ENCODE data around the gene PHTF1. TPM values are rescaled to one million over a fixed set of nuclear protein-coding genes. Genes with fewer than 3 reads are reported as not detected.

Gene PHTF1
- total RNA-seq, 1 experiment from 2014 or later = 27.1 TPM

GRCh38 chr1:113677250-113678158, 81.8 kb downstream of the PHTF1 start:
- in situ Hi-C loops (cut with HindIII; ENCODE audit: low sequenced_read_pairs) = no loop called here
- DNase-seq (ENCODE audit: low spot score) = peak; percentile 70

- in situ Hi-C loops (cut with HindIII; ENCODE audit: low sequenced_read_pairs) = no loop called here
These were observed 82.8 kb downstream of the PHTF1 start for GRCh38 chr1:113676524-113676923.

GRCh38 chr1:113675302-113675701, 84.0 kb downstream of the PHTF1 start:
- in situ Hi-C loops (cut with HindIII; ENCODE audit: low sequenced_read_pairs) = no loop called here
- no peak for DNase-seq (ENCODE audit: low spot score)

More at GRCh38 chr1:113676524-113676923, 82.8 kb downstream of the PHTF1 start:
- DNase-seq (ENCODE audit: low spot score) = no peak

- in situ Hi-C loops (cut with HindIII; ENCODE audit: low sequenced_read_pairs) = no loop called here
- no peak for DNase-seq (ENCODE audit: low spot score)
These were observed 84.7 kb downstream of the PHTF1 start for GRCh38 chr1:113674591-113674990.

DNA sequence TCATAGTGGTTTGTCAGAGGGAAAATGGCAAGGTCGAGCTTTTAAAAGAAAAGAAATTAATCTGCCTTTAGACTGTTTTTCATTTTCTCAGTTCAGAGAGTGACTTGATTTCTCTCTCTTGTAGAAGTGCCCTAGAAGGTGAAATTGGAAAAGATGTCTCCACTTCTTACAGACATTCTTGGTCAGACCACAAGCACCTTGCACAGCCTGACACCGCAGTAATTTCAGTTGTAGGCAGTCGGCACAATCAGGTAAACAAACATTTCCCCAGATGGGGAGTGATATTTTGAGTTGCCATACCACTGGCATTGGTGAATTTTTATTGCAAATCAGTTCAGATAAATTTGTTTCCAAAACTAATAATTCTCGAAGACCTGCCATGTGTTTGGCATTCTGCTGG, 86.8 kb downstream of the PHTF1 start:
- in situ Hi-C loops (cut with HindIII; ENCODE audit: low sequenced_read_pairs) = no loop called here
- no peak for DNase-seq (ENCODE audit: low spot score)

GRCh38 chr1:113670650-113671049, 88.6 kb downstream of the PHTF1 start:
- no peak for DNase-seq (ENCODE audit: low spot score)
- in situ Hi-C loops (cut with HindIII; ENCODE audit: low sequenced_read_pairs) = no loop called here

GRCh38 chr1:113669988-113670387, 89.3 kb downstream of the PHTF1 start:
- DNase-seq (ENCODE audit: low spot score) = no peak
- in situ Hi-C loops (cut with HindIII; ENCODE audit: low sequenced_read_pairs) = no loop called here

DNA sequence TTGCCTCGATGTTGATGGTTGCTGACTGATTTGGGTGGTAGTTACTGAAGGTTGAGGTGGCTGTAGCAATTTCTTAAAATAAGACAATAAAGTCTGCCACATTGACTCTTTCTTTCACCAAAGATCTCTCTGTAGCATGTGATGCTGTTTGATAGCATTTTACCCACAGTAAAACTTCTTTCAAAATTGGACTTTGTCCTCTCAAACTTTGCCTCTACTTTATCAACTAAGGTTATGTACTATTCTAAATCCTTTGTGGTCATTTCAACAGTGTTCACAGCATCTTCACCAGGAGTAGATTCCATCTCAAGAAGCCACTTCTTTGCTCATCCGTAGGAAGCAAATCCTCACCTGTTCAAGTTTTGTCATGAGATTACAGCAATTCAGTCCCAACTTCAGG, 93.2 kb downstream of the PHTF1 start:
- in situ Hi-C loops (cut with HindIII; ENCODE audit: low sequenced_read_pairs) = no loop called here
- no peak for DNase-seq (ENCODE audit: low spot score)

DNA sequence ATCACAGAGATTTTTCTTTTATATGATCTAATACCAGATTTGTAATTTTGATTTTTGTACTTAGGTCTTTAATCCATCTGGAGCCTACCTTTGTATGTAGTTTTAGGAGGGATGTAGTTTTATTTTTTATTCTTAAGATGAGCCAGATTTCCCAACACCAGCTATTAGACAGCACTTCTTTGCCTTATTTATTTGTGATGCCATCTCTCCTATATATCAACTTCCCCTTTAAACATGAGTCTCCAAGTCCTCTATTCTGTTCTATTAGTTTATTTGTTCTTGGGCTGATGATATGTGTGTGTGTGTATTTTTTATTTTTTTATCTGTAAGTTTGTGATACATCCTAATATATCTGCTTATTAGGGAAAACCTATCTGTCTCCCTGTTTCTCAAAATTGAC, 94.2 kb downstream of the PHTF1 start:
- in situ Hi-C loops (cut with HindIII; ENCODE audit: low sequenced_read_pairs) = no loop called here
- no peak for DNase-seq (ENCODE audit: low spot score)

DNA sequence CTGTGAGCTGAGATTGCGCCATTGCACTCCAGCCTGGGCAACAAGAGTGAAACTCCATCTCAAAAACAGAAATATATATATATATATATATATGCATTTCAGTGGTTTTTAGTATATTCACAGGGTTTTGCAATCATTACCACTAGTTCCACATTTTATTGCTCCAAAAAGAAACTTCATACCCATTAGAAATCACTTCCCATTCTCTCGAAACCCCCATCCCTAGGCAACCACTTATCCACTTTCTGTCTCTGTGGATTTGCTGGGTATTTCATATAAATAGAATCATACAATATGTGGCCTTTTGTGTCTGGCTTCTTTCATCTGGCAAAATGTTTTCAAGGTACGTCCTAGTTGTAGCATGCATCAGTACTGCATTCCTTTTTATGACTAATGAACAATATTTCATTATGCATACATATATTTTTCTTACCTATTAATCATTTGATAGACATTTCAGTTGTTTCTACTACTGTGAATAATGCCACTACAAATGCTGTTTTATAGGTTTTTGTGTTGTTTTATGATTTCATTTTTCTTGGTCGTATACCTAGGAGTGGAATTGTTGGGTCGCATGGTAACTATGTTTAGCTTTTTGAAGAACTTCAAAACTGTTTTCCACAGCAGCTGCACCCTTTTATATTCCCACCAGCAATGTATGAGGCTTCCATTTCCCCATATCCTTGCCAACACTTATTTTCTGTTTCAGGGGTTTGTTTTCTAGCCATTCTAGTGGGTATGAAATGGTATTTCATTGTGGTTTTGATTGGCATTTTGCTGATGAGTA, 95.9 kb downstream of the PHTF1 start:
- no peak for DNase-seq (ENCODE audit: low spot score)
- in situ Hi-C loops (cut with HindIII; ENCODE audit: low sequenced_read_pairs) = no loop called here

DNA sequence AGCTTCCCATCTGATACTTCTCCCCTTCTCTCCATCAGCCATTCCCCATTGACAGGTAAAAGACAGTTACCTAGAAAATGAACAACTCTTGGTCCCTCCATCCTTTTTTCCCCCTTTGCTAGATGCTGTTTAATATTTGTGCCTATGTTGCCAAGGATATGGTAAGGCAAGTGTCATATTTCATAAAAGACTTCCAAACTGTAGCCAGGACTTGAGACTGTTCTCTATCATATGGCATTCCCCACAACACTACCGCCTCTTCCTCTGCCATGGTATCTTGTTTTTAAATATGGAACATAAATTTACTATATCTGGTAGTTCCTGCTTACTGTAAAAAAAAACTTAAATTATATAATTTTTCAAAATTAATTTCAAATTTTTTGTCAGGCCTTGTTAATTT, 97.2 kb downstream of the PHTF1 start:
- DNase-seq (ENCODE audit: low spot score) = no peak
- in situ Hi-C loops (cut with HindIII; ENCODE audit: low sequenced_read_pairs) = no loop called here

GRCh38 chr1:113660088-113660487, 99.2 kb downstream of the PHTF1 start:
- in situ Hi-C loops (cut with HindIII; ENCODE audit: low sequenced_read_pairs) = no loop called here
- DNase-seq (ENCODE audit: low spot score) = no peak

GRCh38 chr1:113659556-113659955, 99.7 kb downstream of the PHTF1 start:
- DNase-seq (ENCODE audit: low spot score) = no peak
- in situ Hi-C loops (cut with HindIII; ENCODE audit: low sequenced_read_pairs) = no loop called here

DNA sequence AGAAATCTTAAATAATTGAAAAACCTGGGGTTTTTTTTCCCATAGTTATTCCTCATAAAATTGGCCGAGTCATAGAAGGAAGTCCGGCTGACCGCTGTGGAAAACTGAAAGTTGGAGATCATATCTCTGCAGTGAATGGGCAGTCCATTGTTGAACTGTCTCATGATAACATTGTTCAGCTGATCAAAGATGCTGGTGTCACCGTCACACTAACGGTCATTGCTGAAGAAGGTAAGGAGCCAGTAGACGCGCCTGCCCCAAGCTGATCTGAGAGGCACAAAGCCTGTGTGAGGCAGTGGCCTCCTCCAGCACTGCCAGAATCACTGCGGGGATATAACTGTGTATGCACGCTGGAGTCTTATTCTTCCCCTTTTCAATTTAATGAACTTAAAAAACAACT, 100.3 kb downstream of the PHTF1 start:
- in situ Hi-C loops (cut with HindIII; ENCODE audit: low sequenced_read_pairs) = no loop called here
- no peak for DNase-seq (ENCODE audit: low spot score)

GRCh38 chr1:113657556-113658063, 101.7 kb downstream of the PHTF1 start:
- in situ Hi-C loops (cut with HindIII; ENCODE audit: low sequenced_read_pairs) = no loop called here

GRCh38 chr1:113657126-113657525, 102.2 kb downstream of the PHTF1 start:
- in situ Hi-C loops (cut with HindIII; ENCODE audit: low sequenced_read_pairs) = no loop called here
- DNase-seq (ENCODE audit: low spot score) = peak; percentile 71

More at GRCh38 chr1:113657556-113658063, 101.7 kb downstream of the PHTF1 start:
- no peak for DNase-seq (ENCODE audit: low spot score)

DNA sequence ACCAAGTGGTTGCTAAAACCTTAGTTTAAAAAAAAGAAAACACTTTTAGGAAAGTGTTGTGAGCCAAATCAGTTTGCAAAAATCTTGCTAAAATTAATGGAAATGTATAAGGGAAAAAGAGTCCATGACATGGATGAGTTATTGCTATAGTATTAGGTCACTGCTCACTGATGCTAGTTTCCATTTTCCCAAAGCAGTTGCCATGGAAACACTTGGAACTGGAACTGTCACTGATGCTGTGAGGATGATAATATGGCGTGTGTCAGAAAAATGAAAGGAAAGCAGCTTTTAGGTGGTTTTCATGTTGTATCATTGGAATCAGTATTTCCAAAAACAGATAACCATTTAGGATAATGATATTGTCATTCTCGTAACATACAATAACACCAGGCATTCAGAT, 104.4 kb downstream of the PHTF1 start:
- DNase-seq (ENCODE audit: low spot score) = peak; percentile 91
- in situ Hi-C loops (cut with HindIII; ENCODE audit: low sequenced_read_pairs) = no loop called here

GRCh38 chr1:113653741-113654140, 105.5 kb downstream of the PHTF1 start:
- in situ Hi-C loops (cut with HindIII; ENCODE audit: low sequenced_read_pairs) = no loop called here
- DNase-seq (ENCODE audit: low spot score) = peak; percentile 73

DNA sequence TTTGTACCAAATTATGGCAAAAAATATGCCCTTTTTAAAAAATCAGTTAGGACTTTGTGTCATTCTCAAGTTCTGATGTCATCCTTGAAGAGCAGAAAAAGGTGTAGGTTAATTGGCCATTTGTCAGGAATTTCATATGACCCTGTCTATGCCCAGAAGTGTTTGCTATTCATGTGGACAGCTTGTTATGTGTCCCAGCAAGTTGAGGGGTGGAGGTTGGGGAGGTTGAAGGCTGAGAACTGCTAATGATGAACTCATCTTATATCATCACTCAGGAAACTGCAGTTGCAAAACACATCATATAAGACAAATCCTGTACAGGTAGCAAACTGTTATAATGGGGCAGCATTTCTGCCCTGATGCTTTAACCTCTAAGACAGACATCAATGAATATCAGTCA, 106.5 kb downstream of the PHTF1 start:
- in situ Hi-C loops (cut with HindIII; ENCODE audit: low sequenced_read_pairs) = no loop called here
- DNase-seq (ENCODE audit: low spot score) = no peak

DNA sequence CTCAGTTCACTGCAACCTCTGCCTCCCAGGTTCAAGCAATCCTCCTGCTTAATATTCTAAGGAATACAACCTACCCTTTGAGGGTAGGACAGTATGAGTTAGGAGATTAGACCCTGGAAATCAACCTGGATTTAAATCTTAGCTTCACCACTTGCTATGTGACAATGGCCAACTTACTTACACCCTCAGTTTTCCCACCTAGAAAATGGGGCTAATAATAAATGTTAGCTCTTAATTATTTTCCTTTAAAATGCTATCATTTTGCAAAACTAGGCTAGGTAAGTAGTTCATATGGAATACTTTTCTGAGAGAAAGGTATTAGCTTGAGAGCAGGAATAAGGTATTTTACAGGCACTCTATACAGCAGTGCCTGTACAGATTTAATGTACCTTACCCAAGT, 110.8 kb downstream of the PHTF1 start:
- in situ Hi-C loops (cut with HindIII; ENCODE audit: low sequenced_read_pairs) = no loop called here
- DNase-seq (ENCODE audit: low spot score) = no peak
